Stimulated activated CD8-positive, alpha-beta memory T cell treated with anti-CD3 and anti-CD28 coated beads, Interleukin-12 subunit alpha, Interleukin-12 subunit beta, amount 100 ng/mL, for 24 hours (primary cell): Measurements from ENCODE around the gene BRD4.

ENCODE experiments used
- DNase-seq: peaks from one replicate; pipeline ENCODE4 v3.0.0-alpha.2; 2020; ENCODE audit errors: extremely low read depth

Gene BRD4

GRCh38 chr19:15313649-15314279, 18.6 kb downstream of the BRD4 start:
- DNase-seq, result no peak

- DNase-seq, result no peak
These were observed 25.2 kb downstream of the BRD4 start for GRCh38 chr19:15307169-15307568.

- DNase-seq, result no peak
These were observed 26.6 kb downstream of the BRD4 start for GRCh38 chr19:15305582-15306334.

GRCh38 chr19:15304140-15304705, 28.1 kb downstream of the BRD4 start:
- no peak for DNase-seq

- DNase-seq, result no peak
These were observed 29.1 kb downstream of the BRD4 start for GRCh38 chr19:15303105-15303780.

- no peak for DNase-seq
These were observed 31.7 kb downstream of the BRD4 start for GRCh38 chr19:15300533-15301197.

GRCh38 chr19:15299568-15300409, 32.5 kb downstream of the BRD4 start:
- no peak for DNase-seq

- DNase-seq, result no peak
These were observed 33.3 kb downstream of the BRD4 start for GRCh38 chr19:15298847-15299567.

GRCh38 chr19:15297416-15298224, 34.7 kb downstream of the BRD4 start:
- no peak for DNase-seq

- DNase-seq, result no peak
These were observed 35.4 kb downstream of the BRD4 start for GRCh38 chr19:15296841-15297415.

- no peak for DNase-seq
These were observed 36.0 kb downstream of the BRD4 start for GRCh38 chr19:15296353-15296752.

GRCh38 chr19:15294561-15294990, 37.8 kb downstream of the BRD4 start:
- DNase-seq, result no peak

- DNase-seq, result no peak
These were observed 38.4 kb downstream of the BRD4 start for GRCh38 chr19:15293781-15294491.

GRCh38 chr19:15292847-15293582, 39.3 kb downstream of the BRD4 start:
- DNase-seq, result no peak

- DNase-seq, result no peak
These were observed 40.2 kb downstream of the BRD4 start for GRCh38 chr19:15292140-15292539.

GRCh38 chr19:15291548-15292021, 40.8 kb downstream of the BRD4 start:
- no peak for DNase-seq

- DNase-seq, result no peak
These were observed 41.2 kb downstream of the BRD4 start for GRCh38 chr19:15291089-15291488.

GRCh38 chr19:15290166-15290565, 42.2 kb downstream of the BRD4 start:
- no peak for DNase-seq
